Heart right ventricle (tissue), 16 donors: ENCODE measurements around the gene ALG6. TPM values are rescaled to one million over a fixed set of nuclear protein-coding genes. Genes with fewer than 3 reads are reported as not detected.

ENCODE experiments used
- ATAC-seq, 8 donors: fragments of 200-7000 bp; cut with Tn5 transposase; one replicate each; pipeline ENCODE4 v1.9.1; 2020; ENCODE audit warnings: mild to moderate bottlenecking in 8 of 8, moderate library complexity in 8 of 8, moderate number of reproducible peaks in 1 of 8
- DNase-seq, 2 donors: peaks; one replicate each; pipeline ENCODE4 v3.0.0-alpha.2; 2020
- H3K27ac ChIP-seq, 10 donors: fragments of 200-600 bp; sonication (generic) in 2 of 10; one replicate each; pipeline versions ENCODE4 v1.5.0 to v1.8.0; 2020 to 2022; ENCODE audit warnings: mild to moderate bottlenecking in 3 of 10
- H3K27me3 ChIP-seq, 7 donors: fragments of 200-600 bp; one replicate each; pipeline ENCODE4 v1.8.0; 2021 to 2022; ENCODE audit warnings: mild to moderate bottlenecking in 2 of 7
- H3K36me3 ChIP-seq, 9 donors: fragments of 200-600 bp; sonication (generic) in 1 of 9; one replicate each; pipeline versions ENCODE4 v1.5.0 to v1.8.0; 2020 to 2022; ENCODE audit warnings: mild to moderate bottlenecking in 2 of 9
- H3K4me1 ChIP-seq, 9 donors: fragments of 200-600 bp; sonication (generic) in 1 of 9; one replicate each; pipeline versions ENCODE4 v1.5.0 to v1.8.0; 2020 to 2022; ENCODE audit warnings: mild to moderate bottlenecking in 4 of 9
- H3K4me3 ChIP-seq, 10 donors: fragments of 200-600 bp; sonication (generic) in 2 of 10; one replicate each; pipeline versions ENCODE4 v1.5.0 to v1.8.0; 2020 to 2022; ENCODE audit warnings: mild to moderate bottlenecking in 7 of 10, moderate library complexity in 2 of 10
- H3K9me3 ChIP-seq, 11 donors: fragments of 200-600 bp in 10 of 11; sonication (generic) in 2 of 11; one replicate each; pipeline versions ENCODE4 v1.5.0 to v1.8.0; 2013 to 2022; ENCODE audit warnings: mild to moderate bottlenecking in 2 of 11, control low read depth in 1 of 11, moderate library complexity in 1 of 11
- CTCF ChIP-seq, 9 donors: fragments of 200-600 bp; sonication (generic) in 2 of 9; IDR thresholded peaks; one replicate each; pipeline versions ENCODE4 v1.5.0 to v1.8.0; 2021 to 2022; ENCODE audit warnings: antibody characterized with exemption in 9 of 9, mild to moderate bottlenecking in 5 of 9, moderate library complexity in 1 of 9
- WGBS, 2 donors: extraction: QIAGEN DNeasy Blood & Tissue Kit; methylation state at CpG; one replicate each; pipeline ENCODE4 v1.1.7; 2013; ENCODE audit warnings: inconsistent platforms in 1 of 2; 5-methylcytosine and 5-hydroxymethylcytosine counted together
- intact Hi-C, 10 donors: fragments of 100-400 bp; cut with DNase I; formaldehyde crosslinking; loops; one replicate each; pipeline versions ENCODE4 v1.11.1 to v1.14.2; 2022
- polyA plus RNA-seq, 2 donors: library from polyadenylated mRNA; stranded (reverse); fragments of 200-250 nt; gene quantifications; one replicate each; pipeline ENCODE4 v1.2.3, GENCODE V29; 2013
- total RNA-seq, 10 donors: library from RNA; stranded (reverse); fragmentation: NEBNext Ultra II Directional in 3 of 10; extraction: Animal tissue kit (Norgen Biotek cat#: 25700) in 3 of 10; gene quantifications; one replicate each; pipeline versions ENCODE4 v1.2.1 to v1.2.4, GENCODE V29; 2021 to 2023
- donor health status: Arrhythmogenic right ventricular cardiomyopathy.
- donor health status: ischemic (EF 13 %, LVEDD 7.1; RV severe dilation, severe dysfunction).
- donor health status: healthy with polysubstance abuse.
- donor health status: DM: no; HTN: yes; CAD: no.
- donor health status: DM: no; HTN: no; CAD: no.
- donor health status: ischemic (EF 25% LVEDD 6.9; RV normal size, moderate dysfunction).
- donor health status: ischemic (EF 25% LVEDD 5.7; RV mildly dilated, moderate dysfunction).
- donor health status: healthy.
- donor health status: DM: yes; HTN: yes; CAD: no.
- donor health status: Ischemic cardiomyopathy.
- donor health status: ischemic (EF 35%, LVEDD 5.7; RV mildly dilated, moderate dysfunction).
- donor health status: nonischemic (EF 11% LVEDD 7.7; RV severe dilation, severe dysfunction).
- donor health status: DM: yes; HTN: yes; CAD: no.
- donor health status: PGD.
- donor health status: ischemic (EF 29% LVEDD 5.4; RV normal size, mild dysfunction).
- donor health status: nonischemic (EF 23%, LVEDD 6.1; RV moderate dilation, normal function).

The ALG6 gene
- total and polyA plus RNA-seq, 12 donors, result 3.3 to 20.8 (median 4.2) TPM

GRCh38 chr1:63327417-63328054 is 39.9 kb upstream of the ALG6 start:
- peak in 8 of 9 donors; percentile 46 to 73 (median 65) for TF ChIP-seq CTCF (IDR thresholded peaks at IDR 0.05)
- ATAC-seq, result peak in 7 of 8 donors; percentile 37 to 75 (median 62)
- 4 to 7% methylated on average over 25 of the region's 25 CpGs for WGBS, 2 donors
- peak in 1 of 2 donors; percentile 50 for DNase-seq
- Histone ChIP-seq H3K27ac (peak overlapping the region in 1 of 10 donors; percentile 1), H3K27me3 (peaks cover 75 to 100% (median 100%) of the 10 kb centered on the region in 7 donors), H3K4me3 (peak overlapping the region in 1 of 10 donors; percentile 8), H3K9me3 (no peaks in the 10 kb centered on the region), H3K36me3 (peaks cover 0 to 7% (median 0%) of the 10 kb centered on the region in 9 donors), H3K4me1 (peaks cover 0 to 55% (median 13%) of the 10 kb centered on the region in 9 donors)
- intact Hi-C loops, result no loop called here

- peaks cover 69 to 100% (median 100%) of the 10 kb centered on the region in 7 donors for H3K27me3 ChIP-seq
Observed at GRCh38 chr1:63328122-63328521, 39.3 kb upstream of the ALG6 start.

GRCh38 chr1:63328781-63329180 is 38.6 kb upstream of the ALG6 start:
- H3K27me3 ChIP-seq, result peaks cover 62 to 100% (median 99%) of the 10 kb centered on the region in 7 donors
- DNase-seq (no peak), ATAC-seq (no peak)
- WGBS, 2 donors, result 72 to 75% methylated on average over 9 of the region's 9 CpGs
- TF ChIP-seq CTCF (IDR thresholded peaks at IDR 0.05), result no peak
- H3K4me3 ChIP-seq, result no peak overlapping the region
- intact Hi-C loops, result no loop called here
- H3K4me1 ChIP-seq, result peaks cover 0 to 45% (median 7%) of the 10 kb centered on the region in 9 donors
- peaks cover 0 to 7% (median 0%) of the 10 kb centered on the region in 9 donors for H3K36me3 ChIP-seq
- no peaks in the 10 kb centered on the region for H3K9me3 ChIP-seq
- H3K27ac ChIP-seq, result no peak overlapping the region

More at GRCh38 chr1:63328122-63328521, 39.3 kb upstream of the ALG6 start:
- Histone ChIP-seq H3K27ac (no peak overlapping the region), H3K36me3 (peaks cover 0 to 7% (median 0%) of the 10 kb centered on the region in 9 donors), H3K4me1 (peaks cover 0 to 49% (median 10%) of the 10 kb centered on the region in 9 donors), H3K9me3 (no peaks in the 10 kb centered on the region), H3K4me3 (no peak overlapping the region)
- no peak for TF ChIP-seq CTCF (IDR thresholded peaks at IDR 0.05)
- intact Hi-C loops, result no loop called here
- ATAC-seq, result no peak
- 38 to 49% methylated on average over 8 of the region's 8 CpGs for WGBS, 2 donors
- no peak for DNase-seq

- 3% methylated on average over 47 to 50 of the region's 50 CpGs for WGBS, 2 donors
- peaks cover 55 to 100% (median 99%) of the 10 kb centered on the region in 7 donors for H3K27me3 ChIP-seq
- no peaks in the 10 kb centered on the region for H3K9me3 ChIP-seq
- DNase-seq, result no peak
- peaks cover 0 to 35% (median 3%) of the 10 kb centered on the region in 9 donors for H3K4me1 ChIP-seq
- TF ChIP-seq CTCF (IDR thresholded peaks at IDR 0.05), result no peak
- peaks cover 0 to 3% (median 0%) of the 10 kb centered on the region in 9 donors for H3K36me3 ChIP-seq
- no peak overlapping the region for H3K27ac ChIP-seq
- peak overlapping the region in 1 of 10 donors; percentile 19 for H3K4me3 ChIP-seq
- ATAC-seq, result peak in 2 of 8 donors; percentile 18 to 19
- intact Hi-C loops, result loop anchor here in 1 of 10 donors (10.0 kb wide), 1 partner anchor 95 kb away; no protein-coding TSS in a partner anchor
Observed at GRCh38 chr1:63329621-63330330, 37.7 kb upstream of the ALG6 start.
